LNCAP (cell line): ENCODE measurements around the gene GATA1.

ENCODE experiments used
- TF ChIP-seq, protein P1 (sequence below): fragments of 450-650 bp; IDR thresholded peaks from 2 replicates; pipeline ENCODE4 v1.5.1; 2017; ENCODE audit warnings: mild to moderate bottlenecking

GATA1 gene

DNA sequence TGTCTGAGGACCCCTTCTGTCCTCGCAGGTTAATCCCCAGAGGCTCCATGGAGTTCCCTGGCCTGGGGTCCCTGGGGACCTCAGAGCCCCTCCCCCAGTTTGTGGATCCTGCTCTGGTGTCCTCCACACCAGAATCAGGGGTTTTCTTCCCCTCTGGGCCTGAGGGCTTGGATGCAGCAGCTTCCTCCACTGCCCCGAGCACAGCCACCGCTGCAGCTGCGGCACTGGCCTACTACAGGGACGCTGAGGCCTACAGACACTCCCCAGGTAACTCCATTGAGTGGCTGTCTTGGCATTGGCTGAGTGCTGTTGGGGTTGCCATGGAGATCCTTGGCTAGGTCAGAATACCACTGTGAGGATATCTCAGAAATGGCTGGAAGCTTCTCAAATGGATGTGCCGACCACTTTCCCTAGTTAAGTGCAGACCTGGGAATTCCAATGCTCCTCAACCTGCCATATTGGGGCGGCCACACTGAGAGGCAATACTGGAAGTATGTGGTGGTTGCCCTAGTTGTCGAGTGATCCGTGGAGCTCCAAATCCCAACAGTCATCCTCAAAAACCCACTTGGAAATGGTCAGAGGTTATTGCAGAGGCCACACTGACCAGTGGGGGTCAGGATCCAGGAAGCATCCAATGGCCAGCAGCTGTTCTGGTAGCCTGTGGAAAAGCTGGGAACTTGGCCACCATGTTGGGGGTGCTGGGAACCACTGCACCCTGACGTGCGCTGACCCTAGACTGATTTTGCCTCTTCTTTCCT, 4.9 kb downstream of the GATA1 start:
- TF ChIP-seq, protein P1, sequence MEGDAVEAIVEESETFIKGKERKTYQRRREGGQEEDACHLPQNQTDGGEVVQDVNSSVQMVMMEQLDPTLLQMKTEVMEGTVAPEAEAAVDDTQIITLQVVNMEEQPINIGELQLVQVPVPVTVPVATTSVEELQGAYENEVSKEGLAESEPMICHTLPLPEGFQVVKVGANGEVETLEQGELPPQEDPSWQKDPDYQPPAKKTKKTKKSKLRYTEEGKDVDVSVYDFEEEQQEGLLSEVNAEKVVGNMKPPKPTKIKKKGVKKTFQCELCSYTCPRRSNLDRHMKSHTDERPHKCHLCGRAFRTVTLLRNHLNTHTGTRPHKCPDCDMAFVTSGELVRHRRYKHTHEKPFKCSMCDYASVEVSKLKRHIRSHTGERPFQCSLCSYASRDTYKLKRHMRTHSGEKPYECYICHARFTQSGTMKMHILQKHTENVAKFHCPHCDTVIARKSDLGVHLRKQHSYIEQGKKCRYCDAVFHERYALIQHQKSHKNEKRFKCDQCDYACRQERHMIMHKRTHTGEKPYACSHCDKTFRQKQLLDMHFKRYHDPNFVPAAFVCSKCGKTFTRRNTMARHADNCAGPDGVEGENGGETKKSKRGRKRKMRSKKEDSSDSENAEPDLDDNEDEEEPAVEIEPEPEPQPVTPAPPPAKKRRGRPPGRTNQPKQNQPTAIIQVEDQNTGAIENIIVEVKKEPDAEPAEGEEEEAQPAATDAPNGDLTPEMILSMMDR = no peak

DNA sequence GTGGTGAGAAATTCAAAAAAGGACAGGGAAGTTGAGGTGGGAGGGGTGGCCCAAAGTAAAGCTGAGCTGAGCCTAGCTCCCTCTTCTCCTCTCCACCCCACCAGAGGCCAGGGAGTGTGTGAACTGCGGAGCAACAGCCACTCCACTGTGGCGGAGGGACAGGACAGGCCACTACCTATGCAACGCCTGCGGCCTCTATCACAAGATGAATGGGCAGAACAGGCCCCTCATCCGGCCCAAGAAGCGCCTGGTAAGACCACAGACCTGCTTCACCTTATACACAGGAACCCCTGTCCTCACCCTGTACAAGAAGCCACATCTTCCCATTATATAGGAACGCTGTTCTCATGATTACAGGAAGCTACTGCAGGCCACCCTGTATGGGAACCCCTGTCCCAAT, 5.8 kb downstream of the GATA1 start:
- TF ChIP-seq, protein P1 = no peak

DNA sequence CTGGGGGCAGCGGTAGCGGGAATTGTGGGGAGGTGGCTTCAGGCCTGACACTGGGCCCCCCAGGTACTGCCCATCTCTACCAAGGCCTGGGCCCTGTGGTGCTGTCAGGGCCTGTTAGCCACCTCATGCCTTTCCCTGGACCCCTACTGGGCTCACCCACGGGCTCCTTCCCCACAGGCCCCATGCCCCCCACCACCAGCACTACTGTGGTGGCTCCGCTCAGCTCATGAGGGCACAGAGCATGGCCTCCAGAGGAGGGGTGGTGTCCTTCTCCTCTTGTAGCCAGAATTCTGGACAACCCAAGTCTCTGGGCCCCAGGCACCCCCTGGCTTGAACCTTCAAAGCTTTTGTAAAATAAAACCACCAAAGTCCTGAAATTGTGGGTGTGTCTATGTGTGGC, 7.5 kb downstream of the GATA1 start:
- TF ChIP-seq, protein P1 = no peak

DNA sequence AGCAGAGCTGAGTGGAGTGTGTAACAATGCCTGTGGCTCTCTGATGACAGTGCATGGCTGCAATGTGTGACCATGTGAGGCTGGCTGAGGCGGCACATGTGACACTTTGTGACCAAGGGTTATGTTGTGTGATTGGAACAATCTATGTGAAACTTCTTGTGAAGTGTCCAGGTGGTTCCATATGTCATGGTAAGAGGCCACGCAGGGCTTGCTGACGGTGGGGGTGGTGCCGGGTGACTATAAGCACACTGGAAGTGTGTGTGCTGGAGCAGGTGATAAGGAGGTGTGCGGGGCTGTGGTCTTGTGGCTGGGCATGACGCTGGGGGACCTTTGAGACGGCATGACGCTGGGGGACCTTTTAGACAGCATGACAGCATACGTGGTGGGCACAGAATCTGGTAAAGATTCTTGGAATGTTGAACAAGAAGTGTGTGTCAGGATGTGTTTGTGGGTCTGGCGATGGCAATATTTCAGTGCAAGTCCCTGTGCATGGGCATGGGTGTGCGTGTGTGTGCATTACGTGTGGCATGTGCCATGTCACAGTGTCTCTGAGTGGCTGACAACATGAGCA, 8.0 kb downstream of the GATA1 start:
- TF ChIP-seq, protein P1 = no peak

DNA sequence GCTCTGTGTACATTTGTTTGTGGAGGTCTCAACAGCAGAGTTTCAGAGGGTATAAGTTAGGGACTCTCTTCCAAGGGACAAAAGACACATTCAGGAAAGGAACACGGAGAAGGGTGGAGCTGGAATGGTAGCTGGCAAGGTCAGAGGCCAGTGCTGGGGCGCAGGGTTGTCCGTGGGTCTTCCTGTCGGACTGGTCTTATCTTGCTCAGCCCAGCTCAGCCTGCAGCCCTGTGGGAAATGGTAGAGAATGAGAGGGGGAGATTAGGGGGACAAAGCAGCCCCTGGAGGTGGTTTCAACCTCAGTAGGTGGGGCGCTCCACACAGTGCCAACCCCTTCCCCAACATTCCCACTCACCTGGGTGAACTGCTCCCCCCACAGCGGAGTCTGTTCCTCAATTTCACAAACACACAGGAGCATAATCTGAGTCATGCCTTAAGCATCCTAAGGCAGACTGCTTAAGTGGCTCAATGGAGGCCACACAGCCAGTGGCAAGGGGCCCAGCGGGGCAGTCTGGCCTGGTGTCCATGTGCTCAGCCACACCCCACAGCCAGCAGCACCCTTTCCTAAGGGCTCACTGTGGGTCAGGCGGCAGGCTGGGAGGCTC, 8.6 kb downstream of the GATA1 start:
- TF ChIP-seq, protein P1 = no peak

DNA sequence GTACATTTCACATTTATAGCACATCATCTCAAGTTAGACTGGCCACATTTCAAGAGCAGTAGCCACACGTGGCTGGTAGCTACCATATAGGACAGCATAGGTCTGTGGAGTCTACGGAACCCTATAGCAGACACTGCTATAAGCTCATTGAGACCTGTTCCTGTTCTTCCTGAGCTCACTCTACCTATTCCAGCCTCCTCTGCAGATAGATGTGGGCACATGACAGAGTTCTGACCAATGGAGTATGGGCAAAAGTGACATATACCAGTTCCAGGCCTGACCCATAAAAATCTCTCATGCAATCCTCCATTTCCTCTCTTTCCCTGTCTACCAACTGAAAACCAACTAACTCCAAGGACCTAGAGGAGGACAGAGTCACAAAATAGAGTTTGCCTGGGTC, 11.9 kb downstream of the GATA1 start:
- TF ChIP-seq, protein P1 = no peak

DNA sequence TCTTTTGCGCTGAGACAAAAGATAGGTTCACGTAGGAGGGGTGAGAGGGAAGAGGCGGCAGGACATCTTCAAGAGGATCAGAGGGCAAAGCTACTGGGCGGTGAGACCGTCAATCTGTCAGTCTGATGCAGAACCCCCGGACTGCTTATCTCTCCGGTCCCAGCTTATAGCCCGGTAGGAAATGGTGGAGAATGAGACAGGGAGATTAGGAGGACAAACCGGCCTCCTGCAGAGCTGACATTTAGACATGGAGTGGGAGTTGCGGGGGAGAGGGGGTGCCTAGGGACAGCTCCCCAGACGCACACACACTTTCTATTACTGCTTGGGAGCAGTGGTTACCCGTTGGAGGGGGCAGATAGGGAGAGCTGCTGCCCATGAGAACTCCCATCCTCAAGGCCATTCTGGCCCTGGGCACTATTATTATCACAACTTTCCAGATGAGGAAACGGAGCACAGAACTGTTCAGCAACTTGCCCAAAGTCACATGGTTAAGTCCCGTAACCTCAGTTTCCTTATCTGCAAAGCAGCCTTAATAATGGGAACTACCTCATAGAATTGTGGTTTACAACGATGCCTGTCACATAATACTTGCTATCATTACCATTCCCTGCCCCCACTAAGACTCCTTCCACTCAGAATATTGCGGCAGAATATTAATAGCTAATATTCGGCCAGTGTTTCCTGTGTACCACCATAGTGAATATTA, 14.3 kb downstream of the GATA1 start:
- TF ChIP-seq, protein P1 = no peak
